Glutamatergic neuron (in vitro differentiated cells): ENCODE data around the gene PTN. TPM values are rescaled to one million over a fixed set of nuclear protein-coding genes. Genes with fewer than 3 reads are reported as not detected.

Experiments used
- DNase-seq: peaks from one replicate; pipeline ENCODE4 v3.0.0; 2022
- H3K27ac Mint-ChIP-seq: one replicate; pipeline ENCODE4 v1.8.0; 2020; ENCODE audit warnings: mild to moderate bottlenecking, mixed read lengths, inconsistent platforms; ENCODE audit not compliant: unreplicated experiment
- H3K27me3 Mint-ChIP-seq: one replicate; pipeline ENCODE4 v1.8.0; 2020; ENCODE audit warnings: mild to moderate bottlenecking, moderate library complexity, mixed read lengths, inconsistent platforms; ENCODE audit not compliant: unreplicated experiment
- H3K36me3 Mint-ChIP-seq: one replicate; pipeline ENCODE4 v1.8.0; 2020; ENCODE audit warnings: mild to moderate bottlenecking, mixed read lengths, inconsistent platforms; ENCODE audit not compliant: unreplicated experiment
- H3K4me1 Mint-ChIP-seq: one replicate; pipeline ENCODE4 v1.8.0; 2020; ENCODE audit warnings: mild to moderate bottlenecking, low read depth, mixed read lengths, inconsistent platforms; ENCODE audit not compliant: unreplicated experiment
- H3K4me3 Mint-ChIP-seq: one replicate; pipeline ENCODE4 v1.8.0; 2020; ENCODE audit warnings: mild to moderate bottlenecking, mixed read lengths, inconsistent platforms; ENCODE audit not compliant: unreplicated experiment
- H3K9me3 Mint-ChIP-seq: one replicate; pipeline ENCODE4 v1.8.0; 2020; ENCODE audit warnings: mild to moderate bottlenecking, moderate library complexity, mixed read lengths, inconsistent platforms; ENCODE audit not compliant: unreplicated experiment
- CTCF ChIP-seq: fragments of 200-600 bp; sonication (generic); IDR thresholded peaks from one replicate; pipeline ENCODE4 v1.5.0; 2021; ENCODE audit not compliant: partially characterized antibody, unreplicated experiment
- total RNA-seq: library from RNA; stranded (reverse); fragmentation: NEBNext Ultra II Directional; extraction: Animal tissue kit (Norgen Biotek cat#: 25700); gene quantifications from one replicate; pipeline ENCODE4 v1.2.1, GENCODE V29; 2021; ENCODE audit not compliant: unreplicated experiment

PTN gene
- total RNA-seq, 1 donor from 2014 or later, result 40.0 TPM

- no peak for DNase-seq
- Mint-ChIP-seq H3K4me3 (no peak overlapping the region), H3K27me3 (no peaks in the 10 kb centered on the region), H3K27ac (no peak overlapping the region), H3K36me3 (no peaks in the 10 kb centered on the region), H3K4me1 (no peaks in the 10 kb centered on the region), H3K9me3 (no peaks in the 10 kb centered on the region)
- TF ChIP-seq CTCF, result no peak
Measured at GRCh38 chr7:137258552-137258951, 85.0 kb downstream of the PTN start.

- H3K27me3 Mint-ChIP-seq, result no peaks in the 10 kb centered on the region
- no peak overlapping the region for H3K4me3 Mint-ChIP-seq
Measured at GRCh38 chr7:137254766-137255165, 88.8 kb downstream of the PTN start.

GRCh38 chr7:137245890-137246289, 97.6 kb downstream of the PTN start:
- Mint-ChIP-seq H3K27me3 (no peaks in the 10 kb centered on the region), H3K4me1 (no peaks in the 10 kb centered on the region), H3K27ac (no peak overlapping the region), H3K4me3 (no peak overlapping the region), H3K9me3 (no peaks in the 10 kb centered on the region), H3K36me3 (no peaks in the 10 kb centered on the region)
- TF ChIP-seq CTCF, result no peak
- DNase-seq, result no peak

More at GRCh38 chr7:137254766-137255165, 88.8 kb downstream of the PTN start:
- no peak for DNase-seq
- no peak overlapping the region for H3K27ac Mint-ChIP-seq
- TF ChIP-seq CTCF, result no peak
- no peaks in the 10 kb centered on the region for H3K9me3 Mint-ChIP-seq
- H3K36me3 Mint-ChIP-seq, result no peaks in the 10 kb centered on the region
- H3K4me1 Mint-ChIP-seq, result no peaks in the 10 kb centered on the region

GRCh38 chr7:137245186-137245585, 98.3 kb downstream of the PTN start:
- Mint-ChIP-seq H3K27ac (no peak overlapping the region), H3K4me1 (no peaks in the 10 kb centered on the region), H3K4me3 (no peak overlapping the region), H3K36me3 (no peaks in the 10 kb centered on the region), H3K27me3 (no peaks in the 10 kb centered on the region), H3K9me3 (no peaks in the 10 kb centered on the region)
- DNase-seq, result no peak
- no peak for TF ChIP-seq CTCF

- Mint-ChIP-seq H3K27ac (no peak overlapping the region), H3K36me3 (no peaks in the 10 kb centered on the region), H3K27me3 (no peaks in the 10 kb centered on the region), H3K9me3 (no peaks in the 10 kb centered on the region), H3K4me1 (no peaks in the 10 kb centered on the region), H3K4me3 (no peak overlapping the region)
- no peak for DNase-seq
- TF ChIP-seq CTCF, result no peak
Measured at GRCh38 chr7:137243741-137244140, 99.8 kb downstream of the PTN start.
